ENCODE data around the gene NRCAM.

NRCAM gene

DNA sequence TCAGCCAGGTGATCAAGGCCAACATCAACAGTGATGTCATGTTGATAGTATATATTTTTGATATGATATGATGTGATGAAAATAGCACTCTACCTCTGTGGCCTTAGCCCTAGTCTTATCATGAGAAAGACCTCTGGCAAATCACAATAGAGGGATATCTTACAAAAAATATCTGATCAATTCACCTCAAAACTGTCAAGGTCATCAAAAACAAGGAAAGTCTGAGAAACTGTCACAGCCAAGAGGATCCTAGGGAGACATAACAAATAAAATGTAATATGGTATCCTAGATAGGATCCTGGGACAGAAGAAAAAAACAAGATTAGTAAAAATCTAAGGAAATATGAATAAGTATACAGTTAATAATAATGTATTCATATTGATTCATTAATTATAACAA lies 92.6 kb downstream of the NRCAM start:
- TF ChIP-seq SUZ12 (IDR thresholded peaks at IDR 0.05), result no peak
- no peak for TF ChIP-seq ZNF384 (IDR thresholded peaks at IDR 0.05)
- TF ChIP-seq FOXK2 (IDR thresholded peaks at IDR 0.05), result no peak
- no peak for TF ChIP-seq ELF4 (IDR thresholded peaks at IDR 0.05)
- no peak for TF ChIP-seq HDGF (IDR thresholded peaks at IDR 0.05; ENCODE audit: borderline replicate concordance)
- no peak for TF ChIP-seq FOXA1 (IDR thresholded peaks at IDR 0.05)
- TF ChIP-seq TARDBP (IDR thresholded peaks at IDR 0.05), result no peak
- TF ChIP-seq FOXM1 (IDR thresholded peaks at IDR 0.05; ENCODE audit: borderline replicate concordance), result no peak
- TF ChIP-seq SP1 (IDR thresholded peaks at IDR 0.05), result no peak
- TF ChIP-seq LEF1 (IDR thresholded peaks at IDR 0.05; ENCODE audit: borderline replicate concordance), result no peak
- TF ChIP-seq NFRKB (IDR thresholded peaks at IDR 0.05), result no peak
- no peak for TF ChIP-seq BHLHE40 (IDR thresholded peaks at IDR 0.05; ENCODE audit: borderline replicate concordance)
- TF ChIP-seq ARNT (IDR thresholded peaks at IDR 0.05), result no peak
- TF ChIP-seq L3MBTL2 (conservative IDR thresholded peaks at IDR 0.05), result no peak
- TF ChIP-seq CTBP1 (IDR thresholded peaks at IDR 0.05; ENCODE audit: borderline replicate concordance), result no peak
- DNase-seq (ENCODE audit: extremely low spot score), result no peak
- ChIA-PET CTCF (no interaction called here), POLR2A (no interaction called here)

DNA sequence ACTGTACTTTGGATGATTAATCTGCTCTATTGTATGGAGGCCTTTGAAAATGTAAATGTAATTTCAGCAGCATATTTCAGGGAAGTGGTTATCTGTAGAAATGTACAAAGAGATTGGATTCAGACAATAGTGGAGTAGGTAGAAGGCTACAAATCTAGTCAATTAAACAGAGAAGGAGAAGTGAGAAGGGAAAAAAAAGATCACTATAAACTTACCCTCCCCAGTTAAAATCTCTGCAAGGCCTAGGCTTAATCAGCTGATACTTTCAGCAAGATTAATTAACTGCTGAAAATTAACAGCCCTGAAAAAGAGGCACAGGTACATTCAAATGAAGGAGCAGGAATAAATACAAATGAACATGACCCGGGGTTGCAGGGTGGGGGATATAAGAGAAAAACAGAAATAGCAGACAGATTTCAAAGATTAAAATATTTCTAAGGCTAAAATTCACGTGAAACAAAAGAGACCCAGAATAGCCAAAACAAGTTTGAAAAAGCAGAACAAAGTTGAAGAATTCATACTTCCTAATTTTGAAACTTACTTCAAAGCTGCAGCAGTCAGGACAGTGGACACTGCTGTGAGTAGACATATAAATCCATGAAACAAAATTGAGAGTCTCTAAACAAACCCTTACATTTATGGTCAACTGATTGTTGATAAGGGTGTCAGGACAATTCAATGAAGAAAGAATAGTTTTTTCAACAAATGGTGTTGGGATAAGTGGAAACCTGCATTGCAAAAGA lies 96.0 kb downstream of the NRCAM start:
- TF ChIP-seq CTBP1 (IDR thresholded peaks at IDR 0.05; ENCODE audit: borderline replicate concordance), result no peak
- TF ChIP-seq, protein P1, sequence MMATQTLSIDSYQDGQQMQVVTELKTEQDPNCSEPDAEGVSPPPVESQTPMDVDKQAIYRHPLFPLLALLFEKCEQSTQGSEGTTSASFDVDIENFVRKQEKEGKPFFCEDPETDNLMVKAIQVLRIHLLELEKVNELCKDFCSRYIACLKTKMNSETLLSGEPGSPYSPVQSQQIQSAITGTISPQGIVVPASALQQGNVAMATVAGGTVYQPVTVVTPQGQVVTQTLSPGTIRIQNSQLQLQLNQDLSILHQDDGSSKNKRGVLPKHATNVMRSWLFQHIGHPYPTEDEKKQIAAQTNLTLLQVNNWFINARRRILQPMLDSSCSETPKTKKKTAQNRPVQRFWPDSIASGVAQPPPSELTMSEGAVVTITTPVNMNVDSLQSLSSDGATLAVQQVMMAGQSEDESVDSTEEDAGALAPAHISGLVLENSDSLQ (IDR thresholded peaks at IDR 0.05), result no peak
- TF ChIP-seq ZNF384 (IDR thresholded peaks at IDR 0.05), result no peak
- TF ChIP-seq FOXK2 (IDR thresholded peaks at IDR 0.05), result no peak
- ChIA-PET POLR2A (no interaction called here), CTCF (no interaction called here)
- no peak for DNase-seq (ENCODE audit: extremely low spot score)

DNA sequence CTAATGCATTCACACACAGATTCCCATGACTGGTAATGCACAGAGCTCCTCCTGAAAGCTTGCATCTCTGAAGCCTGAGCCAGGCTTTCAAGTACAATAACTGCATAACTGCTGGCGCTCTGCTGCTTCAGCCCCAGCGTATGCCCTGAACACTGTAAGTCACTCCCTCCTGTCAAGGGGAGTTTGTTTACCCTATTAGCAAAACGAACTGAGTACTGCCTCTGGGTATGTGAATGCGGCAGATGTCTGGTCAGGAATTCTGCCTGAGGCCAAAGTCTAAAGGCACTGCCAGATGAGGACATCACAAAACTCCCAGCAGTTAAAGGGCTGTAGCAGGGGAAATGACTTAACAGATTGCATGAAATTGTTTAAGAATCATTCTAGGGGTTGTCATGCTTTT lies 97.7 kb downstream of the NRCAM start:
- peak; percentile 10 for DNase-seq (ENCODE audit: extremely low spot score)
- TF ChIP-seq, protein P1 (IDR thresholded peaks at IDR 0.05), result peak; percentile 7; the same call in 1 of the 2 replicates
- TF ChIP-seq L3MBTL2 (conservative IDR thresholded peaks at IDR 0.05), result no peak
- ChIA-PET POLR2A (no interaction called here), CTCF (interaction anchor here (0.6 to 0.7 kb wide), 2 partner anchors 22 to 433 kb away, joined by 3 to 4 read pairs; no protein-coding TSS in a partner anchor)

DNA sequence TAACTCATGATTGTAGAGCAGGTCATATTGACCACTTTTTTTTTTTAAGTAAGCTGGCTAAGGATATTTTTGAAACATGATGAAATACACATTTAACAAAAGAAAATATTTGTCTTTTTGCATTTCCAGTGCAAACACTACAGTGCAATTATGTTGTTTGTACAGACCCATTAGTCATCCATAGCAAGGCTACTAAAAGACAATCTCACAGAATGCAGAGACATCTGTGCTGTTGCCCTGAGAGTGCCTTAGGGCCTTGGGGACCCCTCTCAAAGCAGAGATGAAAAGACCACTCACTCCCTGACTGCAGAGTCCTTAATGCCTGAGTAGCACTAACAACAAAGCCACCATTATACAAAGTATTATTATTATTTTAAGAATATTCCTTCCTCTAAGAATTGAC lies 104.5 kb downstream of the NRCAM start:
- POLR2A ChIA-PET, result no interaction called here
- TF ChIP-seq ARNT (IDR thresholded peaks at IDR 0.05) (no peak), FOXM1 (IDR thresholded peaks at IDR 0.05; ENCODE audit: borderline replicate concordance) (no peak), ELF4 (IDR thresholded peaks at IDR 0.05) (no peak), SP1 (IDR thresholded peaks at IDR 0.05) (no peak), CTBP1 (IDR thresholded peaks at IDR 0.05; ENCODE audit: borderline replicate concordance) (no peak), HDGF (IDR thresholded peaks at IDR 0.05; ENCODE audit: borderline replicate concordance) (no peak), NFRKB (IDR thresholded peaks at IDR 0.05) (no peak), LEF1 (IDR thresholded peaks at IDR 0.05; ENCODE audit: borderline replicate concordance) (no peak), SUZ12 (IDR thresholded peaks at IDR 0.05) (no peak), L3MBTL2 (conservative IDR thresholded peaks at IDR 0.05) (no peak), FOXA1 (IDR thresholded peaks at IDR 0.05) (no peak), FOXK2 (IDR thresholded peaks at IDR 0.05) (no peak), TARDBP (IDR thresholded peaks at IDR 0.05) (no peak), BHLHE40 (IDR thresholded peaks at IDR 0.05; ENCODE audit: borderline replicate concordance) (no peak), ZNF384 (IDR thresholded peaks at IDR 0.05) (no peak)
- TF ChIP-seq, protein P1 (IDR thresholded peaks at IDR 0.05), result no peak
- CTCF ChIA-PET, result no interaction called here
- no peak for DNase-seq (ENCODE audit: extremely low spot score)

DNA sequence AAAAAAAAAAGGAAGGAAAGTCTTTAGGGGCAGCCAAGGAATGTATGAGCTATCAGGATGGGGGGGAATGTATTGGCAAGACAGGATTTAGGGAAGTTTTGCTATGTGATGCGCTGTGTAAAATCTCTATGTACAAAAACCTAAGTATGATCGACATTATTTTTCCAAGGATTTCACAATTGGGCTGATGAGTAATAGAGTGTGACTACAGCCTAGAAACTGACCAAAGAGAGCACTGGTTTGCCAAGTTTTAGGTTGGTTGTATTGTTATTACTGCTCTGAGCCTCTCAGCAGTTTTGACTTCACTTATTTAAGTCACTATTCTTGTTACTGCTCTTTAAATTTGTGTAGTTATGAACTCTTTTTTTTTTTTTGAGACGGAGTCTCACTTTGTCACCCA lies 107.3 kb downstream of the NRCAM start:
- no peak for DNase-seq (ENCODE audit: extremely low spot score)
- ChIA-PET CTCF (interaction anchor here (0.6 kb wide), 1 partner anchor 90 kb away, joined by 3 read pairs; no protein-coding TSS in a partner anchor), POLR2A (no interaction called here)
- TF ChIP-seq ARNT (IDR thresholded peaks at IDR 0.05), result no peak
- TF ChIP-seq, protein P1 (IDR thresholded peaks at IDR 0.05), result no peak
- no peak for TF ChIP-seq CTBP1 (IDR thresholded peaks at IDR 0.05; ENCODE audit: borderline replicate concordance)
- no peak for TF ChIP-seq HDGF (IDR thresholded peaks at IDR 0.05; ENCODE audit: borderline replicate concordance)
- no peak for TF ChIP-seq BHLHE40 (IDR thresholded peaks at IDR 0.05; ENCODE audit: borderline replicate concordance)
- TF ChIP-seq TARDBP (IDR thresholded peaks at IDR 0.05), result no peak
- no peak for TF ChIP-seq NFRKB (IDR thresholded peaks at IDR 0.05)
- no peak for TF ChIP-seq ZNF384 (IDR thresholded peaks at IDR 0.05)
- no peak for TF ChIP-seq FOXK2 (IDR thresholded peaks at IDR 0.05)
- no peak for TF ChIP-seq SP1 (IDR thresholded peaks at IDR 0.05)
- no peak for TF ChIP-seq L3MBTL2 (conservative IDR thresholded peaks at IDR 0.05)
- no peak for TF ChIP-seq LEF1 (IDR thresholded peaks at IDR 0.05; ENCODE audit: borderline replicate concordance)
- no peak for TF ChIP-seq FOXA1 (IDR thresholded peaks at IDR 0.05)
- TF ChIP-seq SUZ12 (IDR thresholded peaks at IDR 0.05), result no peak
- no peak for TF ChIP-seq FOXM1 (IDR thresholded peaks at IDR 0.05; ENCODE audit: borderline replicate concordance)
- TF ChIP-seq ELF4 (IDR thresholded peaks at IDR 0.05), result no peak

DNA sequence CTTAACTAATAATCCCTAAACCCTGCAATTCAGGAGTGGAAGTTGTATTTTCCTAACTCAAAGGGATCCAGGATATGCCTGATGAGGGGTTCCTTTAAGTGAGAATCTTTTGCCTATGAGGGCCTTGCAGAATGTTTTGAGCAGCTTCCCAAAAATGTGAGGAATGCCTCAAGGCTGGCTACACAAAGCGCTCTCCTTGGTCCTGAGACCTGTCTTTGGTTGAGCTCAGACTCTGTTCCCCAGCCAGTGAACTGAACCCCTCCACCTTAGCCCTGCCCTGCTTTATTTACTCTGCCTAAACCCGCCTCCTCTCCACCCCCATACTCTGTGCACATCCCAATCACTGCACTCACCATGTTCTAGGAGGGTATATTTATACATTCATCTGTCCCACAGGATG lies 108.6 kb downstream of the NRCAM start:
- TF ChIP-seq TARDBP (IDR thresholded peaks at IDR 0.05), result no peak
- no peak for TF ChIP-seq BHLHE40 (IDR thresholded peaks at IDR 0.05; ENCODE audit: borderline replicate concordance)
- TF ChIP-seq CTBP1 (IDR thresholded peaks at IDR 0.05; ENCODE audit: borderline replicate concordance), result no peak
- no peak for TF ChIP-seq ELF4 (IDR thresholded peaks at IDR 0.05)
- no peak for TF ChIP-seq FOXA1 (IDR thresholded peaks at IDR 0.05)
- TF ChIP-seq ZNF384 (IDR thresholded peaks at IDR 0.05), result no peak
- TF ChIP-seq, protein P1 (IDR thresholded peaks at IDR 0.05), result no peak
- no peak for TF ChIP-seq NFRKB (IDR thresholded peaks at IDR 0.05)
- no peak for TF ChIP-seq FOXK2 (IDR thresholded peaks at IDR 0.05)
- TF ChIP-seq SUZ12 (IDR thresholded peaks at IDR 0.05), result no peak
- no peak for TF ChIP-seq LEF1 (IDR thresholded peaks at IDR 0.05; ENCODE audit: borderline replicate concordance)
- TF ChIP-seq L3MBTL2 (conservative IDR thresholded peaks at IDR 0.05), result no peak
- ChIA-PET CTCF (no interaction called here), POLR2A (no interaction called here)
- peak; percentile 13 for DNase-seq (ENCODE audit: extremely low spot score)
